NCI-H2171 treated with DMSO at 0.1 percent for 48 hours (cell line): ENCODE data around the gene SERPINB1.
"Not testable (repeated sequence)": the region's sequence is repeated elsewhere in the genome, so short reads cannot be mapped to it uniquely, and the experiment has no call there.

Experiments used
- DNase-seq: peaks from one replicate; lab custom pipeline; 2025; lab: John Stamatoyannopoulos, UW

SERPINB1 gene

DNA sequence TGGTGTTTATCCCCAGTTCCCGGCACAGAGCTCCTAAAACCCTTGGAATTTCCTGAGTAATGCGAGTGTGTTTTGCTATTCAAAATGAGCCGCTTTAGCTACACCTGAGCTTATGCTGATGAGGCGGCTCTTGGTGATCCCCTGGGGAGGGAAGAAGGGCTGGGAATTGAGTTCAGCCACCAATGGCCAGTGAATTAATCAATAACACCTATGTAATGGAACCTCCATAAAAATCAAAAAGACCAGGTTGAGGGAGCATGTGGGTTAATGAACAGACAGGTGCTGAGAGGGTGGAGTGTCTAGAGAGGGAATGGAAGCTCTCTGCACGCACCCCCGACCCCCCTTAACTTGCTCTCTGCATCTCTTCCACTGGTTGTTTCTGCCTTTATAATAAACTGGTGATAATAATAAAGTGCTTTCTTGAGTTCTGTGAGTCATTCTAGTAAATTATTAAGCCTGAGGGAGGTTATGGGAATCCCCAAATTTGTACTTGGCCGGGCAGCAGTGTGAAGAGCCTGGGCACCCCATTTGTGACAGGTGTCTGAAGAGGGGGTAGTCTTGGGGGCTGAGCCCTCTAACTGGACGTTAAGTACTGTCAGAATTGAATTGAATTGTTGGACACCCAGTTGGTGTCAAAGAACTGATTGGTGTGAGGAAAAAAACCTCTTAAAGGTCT lies 24.6 kb upstream of the SERPINB1 start:
- no peak for DNase-seq

DNA sequence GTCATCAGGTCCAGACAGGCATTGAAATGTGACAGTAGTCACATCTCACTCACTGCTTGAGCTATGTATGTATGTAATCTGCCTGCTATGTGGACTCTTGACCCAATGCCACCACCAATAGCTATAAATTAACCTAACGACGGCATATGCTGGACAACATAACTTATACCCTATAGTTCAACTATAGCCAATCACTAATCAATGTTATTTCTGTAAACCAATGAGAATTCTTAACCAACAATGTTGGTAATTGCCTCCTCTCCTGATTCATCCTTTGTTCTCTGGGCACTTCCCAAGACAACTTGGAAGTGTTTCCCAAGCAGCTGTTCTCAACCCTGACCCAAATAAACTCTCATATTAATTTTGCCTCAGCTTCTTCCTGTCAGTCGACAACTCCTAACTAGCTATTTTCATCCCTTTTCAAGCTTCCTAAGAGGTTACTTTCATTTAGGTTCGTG lies 24.1 kb upstream of the SERPINB1 start:
- no peak for DNase-seq

DNA sequence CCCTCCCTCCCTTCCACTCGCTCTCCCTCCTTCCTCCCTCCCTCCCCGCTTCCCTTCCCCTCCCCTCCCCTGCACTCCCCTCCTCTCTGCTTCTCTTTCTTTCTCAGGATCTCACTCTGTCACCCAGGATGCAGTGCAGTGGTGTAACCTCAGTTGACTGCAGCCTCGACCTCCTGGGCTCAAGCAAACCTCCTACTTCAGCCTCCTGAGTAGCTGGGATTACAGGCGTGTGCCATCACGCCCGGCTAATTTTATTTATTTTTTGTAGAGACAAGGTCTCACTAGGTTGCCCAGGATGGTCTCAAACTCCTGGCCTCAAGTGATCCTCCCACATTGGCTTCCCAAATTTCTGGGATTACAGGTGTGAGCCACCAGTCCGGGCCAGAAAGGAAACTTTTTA lies 23.6 kb upstream of the SERPINB1 start:
- no peak for DNase-seq

DNA sequence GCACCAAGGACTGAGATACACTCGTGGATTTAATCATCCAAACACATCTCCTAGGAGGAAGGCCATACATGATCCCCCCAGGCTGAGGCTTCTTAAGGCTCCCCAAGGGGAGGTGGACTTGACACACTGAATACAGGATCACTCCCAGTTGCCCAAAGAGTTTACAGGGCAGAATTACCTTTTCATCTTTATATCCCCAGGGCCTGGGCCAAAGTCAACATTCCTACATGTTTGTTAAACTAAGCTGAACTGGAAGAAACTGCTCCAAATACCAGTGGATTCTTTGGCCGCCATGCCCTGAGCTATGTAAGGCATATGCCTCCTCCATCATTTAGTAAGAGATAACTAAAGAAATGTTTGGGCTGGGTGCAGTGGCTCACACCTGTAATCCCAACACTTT lies 22.2 kb upstream of the SERPINB1 start:
- no peak for DNase-seq

DNA sequence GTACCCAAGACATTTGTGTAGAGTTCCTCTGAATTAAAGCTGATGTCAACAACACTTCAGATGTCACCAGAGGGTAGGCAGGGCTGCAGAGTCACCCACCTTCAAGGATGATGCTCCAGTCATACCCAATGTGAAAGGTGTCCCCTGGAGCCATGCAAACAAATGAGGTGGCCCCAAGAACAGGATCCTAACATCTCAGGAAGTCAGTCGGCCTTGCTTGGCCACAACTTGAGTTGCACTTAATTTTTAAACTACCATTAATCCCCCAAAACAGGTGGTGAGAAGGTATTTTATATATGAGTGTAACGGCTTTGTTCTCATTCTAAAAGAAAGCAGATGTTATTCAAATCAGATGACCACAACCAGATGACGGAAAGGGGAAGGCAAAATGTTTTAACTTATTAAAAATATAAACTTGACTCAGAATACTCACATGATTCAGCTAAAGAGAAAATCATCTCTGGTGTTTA lies 21.1 kb upstream of the SERPINB1 start:
- DNase-seq: no peak

DNA sequence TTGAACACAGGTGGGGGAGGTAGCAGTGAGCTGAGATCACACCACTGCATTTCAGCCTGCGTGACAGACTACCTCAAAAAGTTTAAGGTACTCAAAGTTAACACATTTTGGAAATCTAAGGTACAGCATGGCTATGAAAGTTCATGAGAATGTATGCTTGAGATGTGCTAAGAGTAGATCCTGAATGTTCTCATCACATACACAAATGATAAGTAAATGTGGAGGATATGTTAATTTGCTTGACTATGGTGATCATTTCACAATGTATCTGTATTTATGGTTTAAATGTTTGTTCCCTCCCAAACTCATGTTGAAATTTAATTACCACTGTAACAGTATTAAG lies 20.1 kb upstream of the SERPINB1 start:
- DNase-seq: no peak

DNA sequence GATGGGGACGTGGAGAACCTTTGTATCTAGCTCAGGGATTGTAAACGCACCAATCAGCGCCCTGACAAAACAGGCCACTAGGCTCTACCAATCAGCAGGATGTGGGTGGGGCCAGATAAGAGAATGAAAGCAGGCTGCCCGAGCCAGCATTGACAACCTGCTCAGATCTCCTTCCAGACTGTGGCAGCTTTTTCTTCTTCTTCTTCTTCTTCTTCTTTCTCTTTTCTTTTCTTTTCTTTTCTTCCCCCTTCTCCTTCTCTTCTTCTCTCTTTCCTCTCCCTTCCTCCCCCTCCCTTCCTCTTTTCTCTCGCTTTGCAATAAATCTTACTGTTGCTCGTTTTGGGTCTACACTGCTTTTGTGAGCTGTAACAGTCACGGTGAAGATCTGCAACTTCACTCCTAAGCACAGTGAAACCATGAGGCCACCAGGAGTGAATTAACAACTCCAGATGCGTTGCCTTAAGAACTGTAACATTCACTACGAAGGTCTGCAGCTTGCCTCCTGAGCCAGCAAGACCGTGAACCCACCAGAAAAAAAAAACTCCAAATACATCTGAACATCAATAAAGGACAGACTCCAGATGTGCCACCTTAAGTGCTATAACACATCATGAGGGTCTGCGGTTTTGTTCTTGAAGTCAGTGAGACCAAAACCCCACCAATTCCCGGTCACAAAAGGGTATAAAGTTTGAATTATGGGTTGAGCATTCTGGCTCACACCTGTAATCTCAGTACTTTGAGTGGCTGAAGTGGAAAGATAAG lies 19.6 kb upstream of the SERPINB1 start:
- no peak for DNase-seq

DNA sequence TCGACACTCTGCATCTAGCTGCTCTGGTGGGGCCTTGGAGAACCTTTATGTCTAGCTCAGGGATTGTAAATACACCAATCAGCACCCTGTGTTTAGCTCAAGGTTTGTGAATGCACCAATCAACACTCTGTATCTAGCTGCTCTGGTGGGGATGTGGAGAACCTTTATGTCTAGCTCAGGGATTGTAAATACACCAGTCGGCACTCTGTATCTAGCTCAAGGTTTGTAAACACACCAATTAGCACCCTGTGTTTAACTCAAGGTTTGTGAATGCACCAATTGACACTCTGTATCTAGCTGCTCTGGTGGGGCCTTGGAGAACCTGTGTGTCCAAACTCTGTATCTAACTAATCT lies 19.0 kb upstream of the SERPINB1 start:
- not testable (repeated sequence) for DNase-seq

DNA sequence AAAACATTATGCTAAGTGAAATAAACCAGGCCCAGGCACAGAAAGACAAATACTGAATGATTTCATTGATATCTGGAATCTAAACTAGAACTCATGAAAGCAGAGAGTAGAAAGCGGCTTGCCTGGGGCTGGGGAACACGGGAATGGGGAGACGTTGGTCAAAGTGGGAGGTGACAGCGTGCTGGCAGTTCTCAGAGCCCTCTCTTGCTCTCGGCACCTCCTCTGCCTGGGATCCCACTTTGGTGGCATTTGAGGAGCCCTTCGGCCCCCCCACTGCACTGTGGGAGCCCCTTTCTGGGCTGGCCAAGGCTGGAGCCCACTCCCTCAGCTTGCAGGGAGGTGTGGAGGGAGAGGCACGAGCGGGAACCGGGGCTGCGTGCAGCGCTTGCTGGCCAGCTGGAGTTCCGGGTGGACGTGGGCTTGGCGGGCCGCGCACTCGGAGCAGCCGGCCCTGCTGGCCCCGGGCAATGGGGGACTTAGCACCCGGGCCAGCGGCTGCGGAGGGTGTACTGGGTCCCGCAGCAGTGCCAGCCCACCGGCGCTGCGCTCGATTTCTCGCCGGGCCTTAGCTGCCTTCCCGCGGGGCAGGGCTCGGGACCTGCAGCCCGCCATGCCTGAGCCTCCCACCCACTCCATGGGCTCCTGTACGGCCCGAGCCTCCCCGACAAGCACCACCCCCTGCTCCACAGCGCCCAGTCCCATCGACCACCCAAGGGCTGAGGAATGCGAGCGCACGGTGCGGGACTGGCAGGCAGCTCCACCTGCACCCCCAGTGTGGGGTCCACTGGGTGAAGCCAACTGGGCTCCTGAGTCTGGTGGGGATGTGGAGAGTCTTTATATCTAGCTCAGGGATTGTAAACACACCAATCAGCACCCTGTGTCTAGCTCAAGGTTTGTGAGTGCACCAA lies 18.4 kb upstream of the SERPINB1 start:
- not testable (repeated sequence) for DNase-seq

DNA sequence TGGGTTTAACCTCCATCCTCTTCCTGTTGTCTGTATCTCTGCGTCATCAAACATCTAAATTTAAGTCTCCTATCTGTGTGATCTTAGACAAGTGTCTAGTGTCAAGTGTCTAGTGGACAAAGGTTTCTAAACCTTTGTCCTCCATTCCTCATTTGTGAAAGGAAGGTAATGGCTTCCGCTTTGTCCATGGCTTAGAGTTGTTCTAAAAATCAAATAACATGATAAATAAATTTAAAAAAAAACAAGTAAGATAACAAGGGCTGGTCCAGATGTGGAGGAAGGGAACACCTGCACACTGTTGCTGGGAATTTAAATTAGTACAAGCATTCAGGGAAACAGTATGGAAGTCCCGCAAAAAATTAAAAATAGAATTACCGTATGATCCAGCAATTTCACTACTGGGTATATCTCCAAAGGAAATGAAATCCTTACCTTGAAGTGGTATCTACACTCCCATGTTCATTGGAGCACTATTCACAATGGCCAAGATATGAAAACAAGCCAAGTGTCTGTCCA lies 17.6 kb upstream of the SERPINB1 start:
- no peak for DNase-seq

DNA sequence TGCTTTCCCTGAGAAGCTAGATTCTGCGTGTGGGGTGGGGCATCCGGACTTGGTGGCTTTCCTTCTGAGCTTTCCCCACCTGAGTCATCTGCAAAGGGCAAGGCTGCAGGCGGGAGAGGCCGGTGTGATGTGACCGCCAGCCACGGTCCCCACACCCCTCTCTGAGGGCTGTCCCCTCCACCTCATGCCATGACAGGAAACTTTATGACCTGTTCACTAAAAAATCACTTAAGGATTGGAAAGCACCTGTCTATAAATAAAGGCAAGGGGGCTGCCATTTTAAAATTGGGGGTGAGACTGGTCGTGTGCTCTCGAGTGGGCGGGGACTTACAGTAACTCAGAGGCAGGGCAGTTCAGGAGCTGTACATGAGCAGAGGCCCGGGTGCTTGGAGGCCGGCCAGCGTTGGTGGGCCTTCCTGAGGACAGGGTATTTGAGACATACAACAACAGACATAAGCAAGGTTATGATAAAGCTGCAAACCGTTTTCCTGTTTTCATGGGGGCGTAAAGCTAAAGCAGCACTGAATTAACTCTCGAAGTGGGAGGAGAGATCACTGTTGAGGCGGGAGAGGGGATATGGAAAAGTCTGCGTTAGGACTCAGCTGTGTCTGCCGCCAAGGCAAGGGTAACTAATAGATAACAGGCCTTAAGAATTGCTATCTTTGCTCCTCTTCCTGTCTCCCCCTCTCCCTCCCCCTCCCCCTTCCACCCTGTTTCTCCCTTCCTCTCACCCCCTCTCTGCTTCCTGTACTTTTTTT lies 16.1 kb upstream of the SERPINB1 start:
- no peak for DNase-seq

DNA sequence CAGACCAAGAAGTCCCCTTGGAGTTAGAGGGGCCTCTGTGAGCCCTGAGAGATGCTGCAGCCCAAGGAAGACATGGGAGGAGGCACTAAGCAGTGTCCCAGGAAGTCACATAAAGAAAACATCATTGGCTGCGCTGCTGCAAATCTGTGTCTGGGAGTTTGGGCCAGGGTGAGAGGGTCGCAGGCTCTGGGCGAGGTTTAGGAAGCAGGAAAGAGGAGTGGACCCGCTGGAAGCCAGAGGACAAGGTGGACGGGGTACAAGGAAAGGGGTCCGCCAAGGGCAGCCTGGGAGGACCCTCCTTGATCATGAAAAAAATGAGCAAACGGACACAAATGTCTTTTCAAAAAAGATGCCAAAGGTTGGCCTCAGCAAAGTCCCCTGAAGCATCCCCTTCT lies 15.5 kb upstream of the SERPINB1 start:
- no peak for DNase-seq

DNA sequence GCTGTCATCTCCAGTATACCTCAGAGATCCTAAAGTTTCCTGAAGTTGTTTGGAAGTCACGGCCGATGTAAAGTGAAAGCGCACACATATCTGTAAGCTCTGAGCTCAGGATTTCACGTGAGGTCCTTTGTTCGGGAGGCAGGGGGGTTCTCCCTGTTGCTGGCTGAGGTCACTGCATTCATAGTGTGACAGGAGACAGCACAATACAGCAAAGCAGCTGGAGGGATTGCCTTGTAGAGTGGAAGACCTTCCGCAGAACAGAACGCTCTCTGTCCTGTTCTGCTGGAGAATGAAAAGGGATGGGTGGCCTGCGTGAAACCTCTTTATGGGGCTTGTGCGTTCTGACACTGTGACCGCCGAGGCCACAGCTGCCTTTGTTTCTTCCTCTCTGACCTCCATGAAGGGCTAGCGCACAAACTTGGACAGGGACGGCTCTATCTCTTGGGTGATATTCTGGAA lies 13.4 kb upstream of the SERPINB1 start:
- DNase-seq: no peak

DNA sequence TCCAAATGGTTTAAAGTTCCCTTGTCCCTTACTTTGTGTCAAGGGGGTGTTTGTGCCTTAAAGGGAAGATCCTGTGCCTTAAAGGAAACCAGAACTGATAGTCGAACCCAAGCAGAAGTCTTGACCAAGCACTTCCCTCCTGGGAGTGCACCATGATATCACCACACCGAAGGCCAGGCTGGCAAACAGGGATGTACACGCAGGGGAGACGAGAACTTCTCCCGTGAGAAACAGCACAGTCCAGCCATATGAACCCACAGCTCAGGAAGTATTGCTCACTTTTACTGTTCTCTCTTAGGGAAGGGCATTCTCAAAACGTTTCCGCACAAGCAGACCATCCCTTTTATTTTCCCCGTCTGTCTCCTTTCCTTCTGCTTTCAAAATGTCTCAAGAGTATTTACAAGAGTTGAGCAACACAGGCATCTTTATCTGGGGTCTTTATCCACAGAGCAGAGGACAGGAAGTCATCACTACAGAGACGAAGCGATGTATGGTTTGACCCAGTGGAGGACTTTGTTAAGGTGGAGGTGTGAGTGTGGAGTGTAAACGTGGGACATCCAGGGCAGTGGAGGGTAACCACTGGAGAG lies 12.8 kb upstream of the SERPINB1 start:
- no peak for DNase-seq

DNA sequence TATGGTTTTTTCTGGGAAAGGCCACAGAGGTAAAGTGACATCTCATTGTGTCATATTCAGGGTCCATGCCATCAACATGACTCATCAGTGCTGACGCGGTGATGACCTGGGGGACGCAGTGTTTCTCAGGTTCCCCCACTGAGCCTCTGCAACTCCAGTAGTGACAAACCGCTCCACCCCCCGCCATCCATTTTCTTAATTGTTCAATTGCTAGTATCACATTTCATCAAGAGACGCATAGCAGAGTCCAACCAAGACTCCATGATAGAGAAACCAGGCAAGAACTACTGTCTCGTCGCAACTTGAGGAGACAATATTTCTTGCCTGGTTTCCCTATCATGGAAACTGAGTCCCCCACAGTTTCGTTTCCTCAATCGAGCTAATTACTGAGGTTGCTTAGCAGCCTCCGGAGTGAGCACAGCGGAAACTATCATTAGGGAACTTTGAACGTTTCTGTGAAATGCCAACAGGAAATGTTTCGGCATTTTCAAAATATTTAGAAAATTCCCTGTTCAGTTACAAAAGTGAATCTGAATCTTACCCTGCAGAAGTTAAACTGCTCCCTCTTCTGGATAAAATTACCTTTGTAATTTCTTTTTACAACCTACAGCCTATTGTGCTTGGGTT lies 12.2 kb upstream of the SERPINB1 start:
- peak; percentile 45 for DNase-seq

DNA sequence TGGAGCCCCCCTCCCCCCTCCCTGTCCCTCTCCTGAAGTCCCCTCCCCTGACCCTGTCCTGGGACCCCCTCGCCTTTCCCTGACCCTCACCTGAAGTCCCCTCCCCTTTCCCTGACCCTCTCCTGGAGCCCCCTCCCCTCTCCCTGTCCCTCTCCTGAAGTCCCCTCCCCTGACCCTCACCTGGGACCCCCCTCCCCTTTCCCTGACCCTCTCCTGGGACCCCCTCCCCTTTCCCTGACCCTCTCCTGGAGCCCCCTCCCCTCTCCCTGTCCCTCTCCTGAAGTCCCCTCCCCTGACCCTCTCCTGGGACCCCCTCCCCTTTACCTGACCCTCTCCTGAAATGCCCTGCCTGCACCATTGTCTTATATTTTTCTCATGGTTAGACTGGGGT lies 11.7 kb upstream of the SERPINB1 start:
- DNase-seq: not testable (repeated sequence)

DNA sequence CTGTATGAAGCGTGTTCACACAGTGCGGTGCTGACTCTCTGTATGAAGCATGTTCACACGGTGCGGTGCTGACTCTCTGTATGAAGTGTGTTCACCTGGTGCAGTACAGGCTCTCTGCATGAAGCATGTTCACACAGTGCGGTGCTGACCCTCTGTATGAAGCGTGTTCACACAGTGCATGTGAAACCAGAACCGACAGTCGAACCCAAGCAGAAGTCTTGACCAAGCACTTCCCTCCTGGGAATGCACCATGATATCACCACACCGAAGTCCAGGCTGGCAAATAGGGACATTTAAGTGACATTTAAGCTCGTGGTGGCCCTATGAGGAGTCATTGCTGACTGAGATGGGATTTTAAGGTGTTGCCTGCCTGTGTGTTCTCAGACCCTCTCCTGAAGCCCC lies 11.3 kb upstream of the SERPINB1 start:
- DNase-seq: no peak

DNA sequence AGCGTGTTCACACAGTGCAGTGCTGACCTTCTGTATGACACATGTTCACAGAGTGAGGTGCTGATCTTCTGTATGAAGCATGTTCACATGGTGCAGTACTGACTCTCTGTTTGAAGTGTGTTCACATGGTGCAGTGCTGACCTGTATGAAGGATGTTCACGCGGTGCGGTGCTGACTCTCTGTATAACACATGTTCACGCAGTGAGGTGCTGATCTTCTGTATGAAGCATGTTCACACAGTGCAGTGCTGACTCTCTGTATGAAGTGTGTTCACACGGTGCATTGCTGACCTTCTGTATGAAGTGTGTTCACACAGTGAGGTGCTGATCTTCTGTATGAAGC lies 10.8 kb upstream of the SERPINB1 start:
- DNase-seq: no peak

DNA sequence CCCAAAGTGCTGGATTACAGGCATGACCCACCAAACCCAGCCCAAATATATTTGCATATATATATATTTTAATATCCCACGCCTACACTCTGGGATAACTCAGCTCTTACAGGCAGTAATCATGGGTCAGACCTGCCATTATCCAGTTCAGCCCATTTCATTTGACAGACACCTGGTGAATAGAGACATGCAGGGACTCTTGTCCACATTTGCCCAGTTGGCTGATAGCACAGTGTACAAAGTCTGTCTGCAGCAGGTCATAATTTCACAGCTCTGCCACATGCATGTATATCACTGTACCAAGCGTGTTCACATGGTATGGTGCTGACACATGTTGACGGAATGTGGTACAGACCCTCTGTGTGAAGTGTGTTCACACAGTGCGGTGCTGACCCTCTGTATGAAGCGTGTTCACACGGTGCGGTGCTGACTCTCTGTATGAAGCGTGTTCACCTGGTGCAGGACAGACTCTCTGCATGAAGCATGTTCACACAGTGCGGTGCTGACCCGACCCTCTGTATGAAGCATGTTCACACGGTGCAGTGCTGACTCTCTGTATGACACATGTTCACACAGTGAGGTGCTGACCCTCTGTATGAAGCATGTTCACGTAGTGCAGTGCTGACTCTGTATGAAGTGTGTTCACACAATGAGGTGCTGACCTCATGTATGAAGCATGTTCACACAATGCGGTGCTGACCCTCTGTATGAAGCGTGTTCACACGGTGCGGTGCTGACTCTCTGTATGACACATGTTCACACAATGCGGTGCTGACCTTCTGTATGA lies 10.3 kb upstream of the SERPINB1 start:
- DNase-seq: no peak

DNA sequence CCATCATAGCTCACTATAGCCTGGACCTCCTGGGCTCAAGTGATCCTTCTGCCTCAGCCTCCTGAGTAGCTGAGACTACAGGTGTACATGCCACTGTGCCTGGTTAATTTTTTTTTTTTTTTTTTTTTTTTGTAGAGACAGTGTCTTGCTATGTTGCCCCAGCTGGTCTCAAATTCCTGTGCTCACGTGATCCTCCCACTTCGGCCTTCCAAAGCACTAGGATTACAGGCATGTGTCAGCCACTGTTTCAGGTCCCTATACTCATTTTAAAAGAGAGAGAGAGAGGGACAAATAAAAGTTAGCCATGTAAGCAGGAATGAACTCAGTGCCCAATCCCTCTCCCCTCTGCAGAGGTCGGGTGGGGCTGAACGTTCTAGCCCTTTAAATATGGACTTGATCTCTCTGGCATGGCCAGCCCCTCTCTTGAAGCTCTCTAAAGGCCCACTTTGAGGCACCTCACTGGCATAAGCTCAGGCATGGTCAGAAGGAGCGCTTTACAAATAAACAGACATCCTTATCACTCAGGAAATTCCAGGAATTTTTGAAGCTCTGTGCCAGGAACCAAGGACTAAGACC lies 9.0 kb upstream of the SERPINB1 start:
- DNase-seq: no peak
